PC-3 (cell line): ENCODE data around the gene TTLL9. TPM values are rescaled to one million over a fixed set of nuclear protein-coding genes. Genes with fewer than 3 reads are reported as not detected.

Experiments used
- ATAC-seq: fragments of 200-7000 bp; cut with Tn5 transposase; 2 replicates; pipeline ENCODE4 v1.9.1; 2020; ENCODE audit warnings: mild to moderate bottlenecking, moderate library complexity
- BruUV-seq: library from RNA; stranded (reverse); fragments of 400-500 nt; replicated peaks from 2 replicates; lab custom pipeline; 2021; lab: Mats Ljungman, UMichigan
- CTCF ChIA-PET: fragments of 300-600 bp; sonication (Branson Sonifier 250); formaldehyde crosslinking; loops from one replicate; lab custom pipeline; 2022; ENCODE audit warnings: antibody characterized with exemption; lab: Charles Lee
- POLR2A ChIA-PET: fragments of 300-600 bp; sonication (Branson Sonifier 250); formaldehyde crosslinking; loops from one replicate; lab custom pipeline; 2022; ENCODE audit warnings: antibody characterized with exemption; ENCODE audit not compliant: unreplicated experiment; lab: Charles Lee
- DNase-seq: peaks from one replicate; pipeline ENCODE4 v3.0.0-alpha.2; 2015
- H2AFZ ChIP-seq: fragments of 300-600 bp; sonication (generic); 2 replicates; pipeline ENCODE4 v1.6.0; 2016; ENCODE audit warnings: antibody characterized with exemption, low read length
- H3F3A ChIP-seq: fragments of 300-600 bp; sonication (generic); one replicate; pipeline ENCODE4 v1.6.0; 2017; ENCODE audit warnings: antibody characterized with exemption, low read length, control low read depth, mild to moderate bottlenecking; ENCODE audit not compliant: unreplicated experiment
- H3K27ac ChIP-seq: fragments of 300-600 bp; sonication (generic); 2 replicates; pipeline ENCODE4 v1.5.1; 2016; ENCODE audit warnings: mild to moderate bottlenecking, low read length
- H3K27me3 ChIP-seq: fragments of 300-600 bp; sonication (generic); 2 replicates; pipeline ENCODE4 v1.6.1; 2016; ENCODE audit warnings: low read length, mixed read lengths
- H3K36me3 ChIP-seq: fragments of 300-600 bp; sonication (generic); 2 replicates; pipeline ENCODE4 v1.6.1; 2016; ENCODE audit warnings: low read depth, mixed run types, low read length, mixed read lengths
- H3K4me1 ChIP-seq: fragments of 300-600 bp; sonication (generic); 2 replicates; pipeline ENCODE4 v1.5.1; 2016; ENCODE audit warnings: low read length; ENCODE audit not compliant: insufficient read depth
- H3K4me2 ChIP-seq: fragments of 300-600 bp; sonication (generic); 2 replicates; pipeline ENCODE4 v1.6.0; 2016; ENCODE audit warnings: low read length
- H3K4me3 ChIP-seq: fragments of 300-600 bp; sonication (generic); 2 replicates; pipeline ENCODE4 v1.5.1; 2016; ENCODE audit warnings: mild to moderate bottlenecking, low read length, mixed read lengths
- H3K79me2 ChIP-seq: fragments of 300-600 bp; sonication (generic); 2 replicates; pipeline ENCODE4 v1.6.1; 2017; ENCODE audit warnings: low read length, mixed read lengths
- H3K9ac ChIP-seq: fragments of 300-600 bp; sonication (generic); 2 replicates; pipeline ENCODE4 v1.6.0; 2016; ENCODE audit warnings: mild to moderate bottlenecking, low read length
- H3K9me2 ChIP-seq: fragments of 300-600 bp; sonication (generic); replicated peaks from 2 replicates; pipeline ENCODE4 v1.6.1; 2016; ENCODE audit warnings: mixed run types, low read length, mixed read lengths
- H3K9me3 ChIP-seq: fragments of 300-600 bp; sonication (generic); 2 replicates; pipeline ENCODE4 v1.6.1; 2016; ENCODE audit warnings: low read length, mixed read lengths
- H4K20me1 ChIP-seq: fragments of 300-600 bp; sonication (generic); 2 replicates; pipeline ENCODE4 v1.6.1; 2016; ENCODE audit warnings: low read length, mixed read lengths
- CTCF ChIP-seq: fragments of 300-600 bp; sonication (generic); conservative IDR thresholded peaks from 2 replicates; pipeline ENCODE4 v1.5.1; 2017; ENCODE audit warnings: antibody characterized with exemption, low read depth, mild to moderate bottlenecking, low read length
- EZH2 ChIP-seq: fragments of 300-600 bp; sonication (generic); IDR thresholded peaks from one replicate; pipeline ENCODE4 v1.6.1; 2017; ENCODE audit warnings: antibody characterized with exemption, mild to moderate bottlenecking, low read length; ENCODE audit not compliant: unreplicated experiment
- EZH2phosphoT487 ChIP-seq: fragments of 300-600 bp; sonication (generic); IDR thresholded peaks from 2 replicates; pipeline ENCODE4 v1.6.1; 2018; ENCODE audit warnings: mild to moderate bottlenecking, antibody characterized with exemption, low read length, borderline replicate concordance
- intact Hi-C: fragments of 100-400 bp; cut with micrococcal nuclease; formaldehyde crosslinking; loops from 2 replicates; pipeline ENCODE4 v1.9.0; 2023
- total RNA-seq: library from RNA; depleted of rRNA; stranded (reverse); fragments of >200 nt; gene quantifications from 2 replicates; pipeline ENCODE4 v1.2.3, GENCODE V29; 2014

TTLL9 gene
- total RNA-seq, 1 experiment from 2014 or later = not detected

- POLR2A ChIA-PET = no interaction called here
These were observed 19.0 kb upstream of the TTLL9 start for GRCh38 chr20:31851240-31851955.

GRCh38 chr20:31853481-31853880 is 17.0 kb upstream of the TTLL9 start:
- no peak overlapping the region for H3K4me3 ChIP-seq
- ChIA-PET CTCF (interaction anchor here (0.5 to 2.3 kb wide), 10 partner anchors 12 to 386 kb away, joined by 3 to 23 read pairs (median 5); partner anchors contain the start of gene PDRG1), POLR2A (no interaction called here)
- H3K79me2 ChIP-seq = no peaks in the 10 kb centered on the region
- H3F3A ChIP-seq = no peaks in the 10 kb centered on the region
- intact Hi-C loops = loop anchor here (2.0 kb wide), 1 partner anchor 239 kb away; no protein-coding TSS in a partner anchor
- H3K4me2 ChIP-seq = no peak overlapping the region
- H3K9me3 ChIP-seq = no peaks in the 10 kb centered on the region
- H3K4me1 ChIP-seq = 0 out of 2 replicates have a peak, but pooled peaks cover 3% of the 10 kb centered on the region
- DNase-seq = no peak
- no peaks in the 10 kb centered on the region for H4K20me1 ChIP-seq
- TF ChIP-seq EZH2 (no peak), CTCF (no peak)
- H3K9ac ChIP-seq = no peak overlapping the region
- no peaks in the 10 kb centered on the region for H3K9me2 ChIP-seq
- ATAC-seq = no peak
- H3K36me3 ChIP-seq = no peaks in the 10 kb centered on the region
- H2AFZ ChIP-seq = no peak overlapping the region
- H3K27me3 ChIP-seq = peaks cover 32% of the 10 kb centered on the region
- H3K27ac ChIP-seq = no peak overlapping the region
- BruUV-seq = no TSS peak

More at GRCh38 chr20:31851240-31851955, 19.0 kb upstream of the TTLL9 start:
- H3F3A ChIP-seq = no peaks in the 10 kb centered on the region
- H3K27me3 ChIP-seq = peaks cover 28% of the 10 kb centered on the region
- H3K4me3 ChIP-seq = no peak overlapping the region
- H3K9me3 ChIP-seq = no peaks in the 10 kb centered on the region
- peak; percentile 51 for DNase-seq
- no TSS peak for BruUV-seq
- no peak overlapping the region for H2AFZ ChIP-seq
- no peaks in the 10 kb centered on the region for H3K79me2 ChIP-seq
- TF ChIP-seq EZH2phosphoT487 (no peak), EZH2 (no peak), CTCF (no peak)
- H3K4me2 ChIP-seq = no peak overlapping the region
- H4K20me1 ChIP-seq = no peaks in the 10 kb centered on the region
- CTCF ChIA-PET = interaction anchor here (0.6 to 2.3 kb wide), 5 partner anchors 28 to 205 kb away, joined by 3 to 23 read pairs (median 4); partner anchors contain the start of gene PDRG1
- H3K9me2 ChIP-seq = no peaks in the 10 kb centered on the region
- H3K4me1 ChIP-seq = 0 out of 2 replicates have a peak, but pooled peaks cover 3% of the 10 kb centered on the region
- peak; percentile 19; the same call in 1 of the 2 replicates for ATAC-seq
- no peak overlapping the region for H3K27ac ChIP-seq
- H3K36me3 ChIP-seq = no peaks in the 10 kb centered on the region
- intact Hi-C loops = no loop called here
- H3K9ac ChIP-seq = no peak overlapping the region

- CTCF ChIA-PET = no interaction called here
- intact Hi-C loops = no loop called here
These were observed 13.9 kb upstream of the TTLL9 start for GRCh38 chr20:31856516-31856915.

More at GRCh38 chr20:31856516-31856915, 13.9 kb upstream of the TTLL9 start:
- Histone ChIP-seq H3K4me2 (no peak overlapping the region), H3K9me2 (no peaks in the 10 kb centered on the region), H3K27ac (no peak overlapping the region), H4K20me1 (no peaks in the 10 kb centered on the region), H3K9ac (no peak overlapping the region), H3K4me1 (peaks cover 7% of the 10 kb centered on the region), H3K79me2 (no peaks in the 10 kb centered on the region), H2AFZ (no peak overlapping the region), H3K36me3 (no peaks in the 10 kb centered on the region), H3K27me3 (peaks cover 32% of the 10 kb centered on the region), H3K4me3 (no peak overlapping the region), H3K9me3 (no peaks in the 10 kb centered on the region), H3F3A (no peaks in the 10 kb centered on the region)
- ATAC-seq (no peak), DNase-seq (no peak)
- BruUV-seq = no TSS peak
- POLR2A ChIA-PET = no interaction called here
- no peak for TF ChIP-seq EZH2phosphoT487
- no peak for TF ChIP-seq CTCF
- no peak for TF ChIP-seq EZH2
